Tibial artery (tissue), 4 donors: Measurements from ENCODE around the gene SFMBT1.

Source experiments
- DNase-seq, 2 donors: peaks; one replicate each; pipeline ENCODE4 v3.0.0-alpha.2; 2019
- H3K27ac ChIP-seq, 2 donors: fragments of 200-600 bp; sonication (generic) in 1 of 2; 1 replicate in 1 of 2; 2 replicates in 1 of 2; pipeline ENCODE4 v1.5.1; 2018 to 2019; ENCODE audit warnings: mild to moderate bottlenecking in 1 of 2
- H3K27me3 ChIP-seq, 2 donors: fragments of 200-600 bp; sonication (generic) in 1 of 2; one replicate each; pipeline versions ENCODE4 v1.5.1 to v1.6.0; 2016 to 2019
- H3K36me3 ChIP-seq, 3 donors: fragments of 200-600 bp; sonication (generic) in 2 of 3; one replicate each; pipeline ENCODE4 v1.5.1; 2016 to 2019; ENCODE audit warnings: mild to moderate bottlenecking in 2 of 3
- H3K4me1 ChIP-seq, 4 donors: fragments of 200-600 bp; sonication (generic) in 2 of 4; 1 replicate in 3 of 4; 2 replicates in 1 of 4; pipeline ENCODE4 v1.5.1; 2016 to 2019
- H3K4me3 ChIP-seq, 2 donors: fragments of 200-600 bp; sonication (generic) in 1 of 2; 1 replicate in 1 of 2; 2 replicates in 1 of 2; pipeline ENCODE4 v1.5.1; 2018 to 2019; ENCODE audit warnings: mild to moderate bottlenecking in 2 of 2
- H3K9me3 ChIP-seq, 3 donors: fragments of 200-600 bp; sonication (generic) in 1 of 3; one replicate each; pipeline ENCODE4 v1.5.1; 2016 to 2019
- CTCF ChIP-seq, 2 experiments: fragments of 200-600 bp in 1 of 2; fragments of 450-650 bp in 1 of 2; IDR thresholded peaks; one replicate each; pipeline ENCODE4 v1.5.1; 2017 to 2019; ENCODE audit warnings: antibody characterized with exemption in 2 of 2, mild to moderate bottlenecking in 1 of 2, moderate library complexity in 1 of 2
- intact Hi-C: fragments of 100-400 bp; cut with DNase I; formaldehyde crosslinking; loops from one replicate; pipeline ENCODE4 v1.15.0; 2023; ENCODE audit warnings: low total_unique reads

Gene SFMBT1

GRCh38 chr3:53032609-53033008 lies 13.3 kb downstream of the SFMBT1 start:
- TF ChIP-seq CTCF (IDR thresholded peaks at IDR 0.05) = no peak

DNA sequence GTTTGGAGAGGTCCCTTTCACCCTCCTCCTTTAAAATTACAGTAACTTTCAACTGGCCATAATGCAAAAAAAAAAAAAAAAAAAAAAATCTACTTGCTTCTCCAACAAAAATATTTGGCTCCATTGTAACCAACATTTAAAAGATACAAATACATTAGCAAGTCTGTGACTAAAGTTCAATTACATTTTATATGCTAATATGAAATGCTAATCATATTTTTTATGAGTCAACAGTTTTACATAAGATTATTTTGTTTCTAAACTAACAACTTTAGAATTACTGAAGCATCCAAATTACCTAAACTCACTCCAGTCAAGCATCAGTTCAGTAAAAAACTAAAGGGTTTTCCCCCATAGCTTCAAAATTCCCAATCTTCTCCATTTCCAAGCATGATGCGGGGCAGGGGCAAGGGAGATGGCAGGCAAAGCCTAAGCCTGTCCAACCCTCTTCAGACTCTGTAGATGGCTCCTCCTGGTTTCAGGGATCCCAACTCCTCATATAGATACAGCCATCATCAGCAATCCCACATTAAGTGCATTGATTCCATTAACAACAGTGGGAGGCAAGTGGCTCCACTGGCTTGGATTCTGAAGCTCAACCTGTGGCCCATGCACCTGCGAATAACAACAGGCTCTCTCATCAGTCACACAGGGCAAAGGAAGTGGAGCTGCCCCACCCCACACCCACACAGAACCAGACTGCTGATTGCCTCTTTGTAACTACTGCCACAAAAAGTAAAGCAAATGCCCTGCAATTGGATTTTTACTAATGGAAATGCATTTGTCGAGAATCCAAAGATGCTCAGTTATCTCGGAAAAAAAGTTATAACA lies 15.0 kb downstream of the SFMBT1 start:
- H3K27me3 ChIP-seq = no peaks in the 10 kb centered on the region
- intact Hi-C loops = no loop called here
- TF ChIP-seq CTCF (IDR thresholded peaks at IDR 0.05) = no peak
- H3K4me1 ChIP-seq = peaks cover 0 to 7% (median 0%) of the 10 kb centered on the region in 4 donors
- no peaks in the 10 kb centered on the region for H3K9me3 ChIP-seq
- no peaks in the 10 kb centered on the region for H3K36me3 ChIP-seq
- H3K27ac ChIP-seq = no peak overlapping the region
- no peak for DNase-seq
- H3K4me3 ChIP-seq = no peak overlapping the region

More at GRCh38 chr3:53032609-53033008, 13.3 kb downstream of the SFMBT1 start:
- Histone ChIP-seq H3K9me3 (no peaks in the 10 kb centered on the region), H3K4me3 (no peak overlapping the region), H3K27me3 (no peaks in the 10 kb centered on the region), H3K27ac (no peak overlapping the region), H3K4me1 (peaks cover 0 to 7% (median 0%) of the 10 kb centered on the region in 4 donors), H3K36me3 (no peaks in the 10 kb centered on the region)
- DNase-seq = no peak
- intact Hi-C loops = no loop called here

DNA sequence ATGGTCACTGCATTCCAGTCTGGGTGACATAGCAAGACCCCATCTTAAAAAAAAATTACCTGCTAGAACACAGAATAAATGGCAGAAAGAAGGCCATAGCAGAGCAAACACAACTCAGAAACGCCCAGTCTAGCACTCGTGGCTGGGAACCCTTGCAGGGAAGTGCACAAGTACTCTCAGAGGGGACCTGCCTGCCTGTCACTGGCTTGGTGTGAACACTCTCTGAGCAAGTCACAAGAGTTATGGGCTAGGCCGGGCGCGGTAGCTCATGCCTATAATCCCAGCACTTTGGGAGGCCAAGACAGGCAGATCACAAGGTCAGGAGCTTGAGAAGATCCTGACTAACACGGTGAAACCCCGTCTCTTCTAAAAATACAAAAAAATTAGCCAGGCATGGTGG lies 17.2 kb downstream of the SFMBT1 start:
- TF ChIP-seq CTCF (IDR thresholded peaks at IDR 0.05) = no peak
- H3K4me1 ChIP-seq = peaks cover 0 to 7% (median 0%) of the 10 kb centered on the region in 4 donors
- no peaks in the 10 kb centered on the region for H3K27me3 ChIP-seq
- no peaks in the 10 kb centered on the region for H3K9me3 ChIP-seq
- no peaks in the 10 kb centered on the region for H3K36me3 ChIP-seq
- no peak overlapping the region for H3K27ac ChIP-seq
- intact Hi-C loops = no loop called here
- no peak overlapping the region for H3K4me3 ChIP-seq
- no peak for DNase-seq

- intact Hi-C loops = no loop called here
- H3K27me3 ChIP-seq = no peaks in the 10 kb centered on the region
- no peak for DNase-seq
- H3K4me1 ChIP-seq = peaks cover 0 to 7% (median 0%) of the 10 kb centered on the region in 4 donors
- no peaks in the 10 kb centered on the region for H3K9me3 ChIP-seq
- H3K36me3 ChIP-seq = no peaks in the 10 kb centered on the region
- no peak for TF ChIP-seq CTCF (IDR thresholded peaks at IDR 0.05)
- no peak overlapping the region for H3K27ac ChIP-seq
- no peak overlapping the region for H3K4me3 ChIP-seq
Observed at GRCh38 chr3:53027254-53027844, 18.5 kb downstream of the SFMBT1 start.

DNA sequence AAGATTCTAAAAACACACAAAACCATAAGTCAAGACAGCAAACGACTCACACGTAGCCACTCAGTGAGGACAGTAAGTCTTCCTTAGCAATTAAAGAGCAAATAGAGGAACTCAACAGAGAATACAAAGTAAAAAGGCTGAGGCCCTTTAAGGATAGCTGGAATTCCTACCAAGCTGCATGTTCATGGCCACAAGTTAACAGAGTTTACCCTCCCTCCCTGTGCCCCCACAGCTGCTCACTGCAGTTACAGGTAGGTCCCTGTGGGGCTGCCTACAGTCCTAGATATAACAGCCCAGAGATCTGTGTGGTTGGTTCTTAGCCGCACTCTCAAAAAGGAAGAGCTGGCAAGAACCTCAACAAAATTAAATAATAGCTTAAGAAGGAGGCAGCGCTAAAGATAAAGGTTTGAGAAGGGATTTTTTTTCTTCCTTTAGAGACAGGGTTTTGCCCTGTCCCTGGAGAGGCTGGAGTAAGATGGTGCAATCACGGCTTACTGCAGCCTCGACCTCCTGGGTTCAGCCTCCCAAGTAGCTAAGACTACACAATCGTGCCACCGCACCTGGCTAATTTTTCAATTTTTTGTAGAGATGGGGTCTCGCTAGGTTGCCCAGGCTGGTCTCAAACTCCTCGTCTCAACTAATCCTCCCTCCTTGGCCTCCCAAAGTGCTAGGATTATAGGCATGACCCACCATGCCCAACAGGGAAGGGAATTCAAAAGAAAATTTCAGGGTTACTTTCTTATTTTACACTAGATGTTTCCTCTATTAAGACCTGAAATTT lies 19.3 kb downstream of the SFMBT1 start:
- H3K27me3 ChIP-seq = no peaks in the 10 kb centered on the region
- no peak overlapping the region for H3K4me3 ChIP-seq
- intact Hi-C loops = no loop called here
- peaks cover 0 to 7% (median 0%) of the 10 kb centered on the region in 4 donors for H3K4me1 ChIP-seq
- DNase-seq = no peak
- H3K27ac ChIP-seq = no peak overlapping the region
- H3K9me3 ChIP-seq = no peaks in the 10 kb centered on the region
- no peak for TF ChIP-seq CTCF (IDR thresholded peaks at IDR 0.05)
- H3K36me3 ChIP-seq = no peaks in the 10 kb centered on the region
